ENCODE data around the gene MICAL3. TPM values are rescaled to one million over a fixed set of nuclear protein-coding genes. Genes with fewer than 3 reads are reported as not detected.

MICAL3 gene
- total RNA-seq, 4 donors from 2014 or later: 23.9 to 49.2 (median 34.5) TPM

DNA sequence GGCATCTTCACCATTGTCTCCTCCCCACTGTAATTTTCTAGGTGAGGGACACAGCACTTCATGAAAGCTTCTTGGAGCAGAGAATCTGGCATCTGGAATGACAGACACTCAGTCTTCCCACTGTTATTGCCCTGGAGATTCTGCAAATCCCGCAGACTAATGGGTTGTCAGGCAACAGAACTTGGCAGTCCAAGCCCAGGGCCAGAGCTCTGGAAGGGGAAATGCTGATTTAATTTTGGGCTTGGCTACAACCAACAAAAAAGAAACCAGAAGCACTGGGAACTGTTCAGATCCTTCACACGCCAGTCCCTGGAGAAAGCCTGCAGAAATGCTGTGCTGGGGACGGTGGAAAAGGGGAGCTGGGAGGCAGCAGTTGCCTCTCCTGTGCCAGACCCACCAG is 178.6 kb downstream of the MICAL3 start:
- DNase-seq (ENCODE audit: low spot score) (no peak), ATAC-seq (ENCODE audit: low FRiP score) (no peak)
- TF ChIP-seq, protein P1, sequence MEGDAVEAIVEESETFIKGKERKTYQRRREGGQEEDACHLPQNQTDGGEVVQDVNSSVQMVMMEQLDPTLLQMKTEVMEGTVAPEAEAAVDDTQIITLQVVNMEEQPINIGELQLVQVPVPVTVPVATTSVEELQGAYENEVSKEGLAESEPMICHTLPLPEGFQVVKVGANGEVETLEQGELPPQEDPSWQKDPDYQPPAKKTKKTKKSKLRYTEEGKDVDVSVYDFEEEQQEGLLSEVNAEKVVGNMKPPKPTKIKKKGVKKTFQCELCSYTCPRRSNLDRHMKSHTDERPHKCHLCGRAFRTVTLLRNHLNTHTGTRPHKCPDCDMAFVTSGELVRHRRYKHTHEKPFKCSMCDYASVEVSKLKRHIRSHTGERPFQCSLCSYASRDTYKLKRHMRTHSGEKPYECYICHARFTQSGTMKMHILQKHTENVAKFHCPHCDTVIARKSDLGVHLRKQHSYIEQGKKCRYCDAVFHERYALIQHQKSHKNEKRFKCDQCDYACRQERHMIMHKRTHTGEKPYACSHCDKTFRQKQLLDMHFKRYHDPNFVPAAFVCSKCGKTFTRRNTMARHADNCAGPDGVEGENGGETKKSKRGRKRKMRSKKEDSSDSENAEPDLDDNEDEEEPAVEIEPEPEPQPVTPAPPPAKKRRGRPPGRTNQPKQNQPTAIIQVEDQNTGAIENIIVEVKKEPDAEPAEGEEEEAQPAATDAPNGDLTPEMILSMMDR (IDR thresholded peaks at IDR 0.05): no peak

DNA sequence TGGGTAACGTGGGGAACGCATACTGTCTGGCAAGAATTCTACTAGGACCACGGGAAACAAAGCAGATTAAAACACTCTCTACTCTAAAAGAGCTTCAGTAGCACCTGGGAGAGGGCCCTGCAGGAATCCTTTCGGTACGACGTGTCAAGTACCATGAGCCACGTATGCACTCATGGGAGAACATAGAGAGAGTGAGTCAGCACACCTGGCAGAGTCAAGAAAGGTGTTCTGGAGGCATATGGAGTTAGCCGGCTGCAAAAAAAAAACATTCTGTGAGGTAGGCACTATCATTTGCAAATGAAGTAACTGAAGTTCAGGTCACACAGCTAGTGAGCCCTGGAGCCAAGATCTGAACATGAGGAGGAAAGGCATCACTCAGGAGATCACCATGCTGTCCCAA is 179.0 kb downstream of the MICAL3 start:
- DNase-seq (ENCODE audit: low spot score): no peak
- TF ChIP-seq, protein P1 (IDR thresholded peaks at IDR 0.05): no peak
- no peak for ATAC-seq (ENCODE audit: low FRiP score)

DNA sequence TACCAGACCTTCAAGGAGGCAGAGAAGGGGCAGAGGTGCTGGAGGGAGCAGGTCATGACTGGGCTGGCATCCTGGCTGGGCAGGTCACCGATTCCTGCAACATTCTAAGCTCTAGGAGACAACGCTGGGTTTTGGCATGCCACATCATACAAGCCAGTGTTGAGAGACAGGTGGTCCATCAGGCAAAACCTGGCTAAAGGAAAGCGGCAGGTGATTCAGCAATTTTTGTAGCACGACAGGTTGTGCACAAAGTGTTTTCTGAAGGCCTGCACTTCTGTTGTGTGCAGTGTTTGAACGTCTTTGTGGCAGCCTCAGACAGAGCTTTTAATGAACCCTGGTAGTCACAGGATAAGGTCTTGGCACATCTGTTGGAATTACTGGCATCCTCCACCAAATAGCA is 180.2 kb downstream of the MICAL3 start:
- DNase-seq (ENCODE audit: low spot score): no peak
- TF ChIP-seq, protein P1 (IDR thresholded peaks at IDR 0.05): no peak
- no peak for ATAC-seq (ENCODE audit: low FRiP score)

DNA sequence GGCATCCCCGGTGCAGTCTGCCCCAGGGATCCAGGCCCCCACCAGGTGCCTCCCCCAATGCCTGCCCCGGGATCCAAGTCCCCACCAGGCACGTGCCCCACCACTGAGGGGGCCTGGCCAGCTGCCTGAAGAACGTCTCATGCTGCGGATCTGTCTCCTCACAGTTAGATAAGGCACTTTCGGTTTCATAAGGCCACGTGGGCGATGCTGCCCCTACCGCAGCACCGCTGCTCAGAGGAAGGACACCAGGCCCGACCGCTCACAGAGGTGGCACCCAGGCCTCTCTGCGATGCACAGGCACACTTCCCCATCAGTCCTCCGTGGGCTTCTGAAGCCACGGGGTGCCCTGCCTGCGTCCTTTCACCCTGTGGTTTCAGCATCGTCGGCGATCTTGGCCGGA is 182.0 kb downstream of the MICAL3 start:
- ATAC-seq (ENCODE audit: low FRiP score) (peak; percentile 31), DNase-seq (ENCODE audit: low spot score) (no peak)
- TF ChIP-seq, protein P1 (IDR thresholded peaks at IDR 0.05): no peak

DNA sequence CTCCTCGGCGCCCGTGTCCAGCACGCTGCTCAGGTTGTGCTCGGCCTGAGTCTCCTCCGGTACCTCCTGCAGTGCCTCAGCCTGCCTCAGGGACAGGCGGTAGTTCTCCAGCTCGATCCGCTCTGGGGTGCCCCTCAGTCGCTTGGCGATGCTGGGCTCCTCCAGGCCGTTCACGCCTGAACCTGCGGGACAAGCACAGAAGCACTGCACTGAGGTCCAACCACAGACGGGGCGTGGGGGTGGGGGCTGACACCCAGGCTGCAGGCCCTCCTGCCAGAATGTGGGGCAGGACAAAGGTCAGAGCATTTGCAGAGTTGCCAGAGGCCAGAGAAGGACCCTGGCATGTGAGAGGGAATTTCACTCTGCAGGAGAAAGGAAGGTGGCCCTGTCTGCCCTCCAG is 182.5 kb downstream of the MICAL3 start:
- TF ChIP-seq, protein P1 (IDR thresholded peaks at IDR 0.05): no peak
- DNase-seq (ENCODE audit: low spot score) (no peak), ATAC-seq (ENCODE audit: low FRiP score) (no peak)

DNA sequence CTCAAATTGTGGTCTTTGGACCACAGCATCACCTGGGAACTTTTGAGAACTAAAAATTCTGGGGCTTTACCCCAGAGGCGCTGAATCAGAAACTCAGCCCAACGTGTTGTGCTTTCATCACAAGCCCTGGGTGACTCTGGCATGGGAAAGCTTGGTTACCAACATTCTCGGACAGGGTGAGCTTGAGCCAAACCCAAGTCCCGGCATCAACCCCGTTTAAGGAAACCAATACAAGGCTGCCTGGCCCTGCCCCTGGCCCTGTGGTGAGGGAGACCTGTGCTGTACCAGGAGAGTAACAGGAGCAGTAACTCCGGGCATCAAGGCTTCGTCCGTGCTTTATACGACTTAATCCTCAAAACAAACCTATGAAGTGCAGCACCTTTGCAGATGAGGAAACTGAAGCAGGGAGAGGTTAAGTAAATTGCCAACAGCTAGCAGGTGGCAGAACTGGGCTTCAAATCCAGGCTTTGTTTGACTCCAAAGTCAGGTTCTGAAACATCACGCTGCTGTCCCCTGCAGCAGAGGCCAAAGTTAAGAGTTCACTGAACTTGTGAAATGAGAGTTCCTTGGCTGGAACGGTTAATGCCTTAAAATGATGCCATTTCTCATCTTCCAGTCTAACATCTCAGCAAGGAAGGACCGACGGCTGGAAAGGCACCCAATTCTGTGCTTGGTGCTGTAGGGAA is 186.0 kb downstream of the MICAL3 start:
- TF ChIP-seq, protein P1 (IDR thresholded peaks at IDR 0.05): no peak
- no peak for DNase-seq (ENCODE audit: low spot score)
- no peak for ATAC-seq (ENCODE audit: low FRiP score)

DNA sequence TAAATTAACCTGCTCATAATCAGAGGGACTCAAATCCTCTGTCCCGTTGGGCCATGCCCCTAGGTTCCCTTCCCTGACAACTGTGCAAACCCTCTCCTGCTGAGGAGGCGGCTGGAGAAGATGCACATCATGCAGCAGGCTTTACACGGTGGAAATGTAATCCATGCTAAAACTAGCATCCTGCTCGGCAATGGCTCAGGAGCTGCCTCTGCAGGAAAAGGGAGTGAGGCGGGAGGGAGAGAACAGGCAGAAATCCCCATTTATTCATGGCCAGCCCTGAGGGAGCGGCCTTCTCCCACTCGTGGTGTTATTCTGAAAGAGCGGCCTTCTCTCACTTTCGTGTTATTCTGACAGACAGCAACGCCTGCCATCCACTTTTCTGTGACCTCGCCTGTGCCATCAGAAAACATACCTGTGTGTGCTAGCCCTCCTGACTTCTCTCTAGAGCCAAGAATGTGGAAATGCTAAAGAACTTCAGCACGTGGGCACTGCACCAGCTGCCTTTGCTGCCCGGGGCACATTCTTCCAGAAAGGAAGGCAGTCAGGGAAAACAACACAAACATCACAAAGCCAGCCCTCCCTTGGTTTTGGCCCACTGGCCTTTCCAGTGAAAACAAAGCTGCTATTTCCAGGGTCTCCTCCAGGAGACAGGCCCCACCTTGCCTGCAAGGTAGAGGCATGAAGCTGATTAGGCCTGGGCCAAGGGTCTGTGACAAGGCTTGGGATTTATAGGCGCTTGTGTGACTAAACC is 187.2 kb downstream of the MICAL3 start:
- DNase-seq (ENCODE audit: low spot score) (no peak), ATAC-seq (ENCODE audit: low FRiP score) (peak; percentile 43)
- TF ChIP-seq, protein P1 (IDR thresholded peaks at IDR 0.05): no peak
